ENCODE results near the gene KLHL10. TPM values are rescaled to one million over a fixed set of nuclear protein-coding genes. Genes with fewer than 3 reads are reported as not detected.
"Not testable (repeated sequence)": the region's sequence is repeated elsewhere in the genome, so short reads cannot be mapped to it uniquely, and the experiment has no call there.

The KLHL10 gene
- total RNA-seq, 4 donors from 2014 or later, result 0.62 to 2.7 (median 1.4) TPM

GRCh38 chr17:41844971-41845370, 7.3 kb downstream of the KLHL10 start:
- Histone ChIP-seq H3K9me3 (no peaks in the 10 kb centered on the region), H3K4me1 (peaks cover 0 to 19% (median 9%) of the 10 kb centered on the region in 3 donors), H3K36me3 (no peaks in the 10 kb centered on the region), H3K4me3 (no peak overlapping the region), H3K27ac (no peak overlapping the region), H3K27me3 (no peaks in the 10 kb centered on the region)
- WGBS, 2 donors (ENCODE audit: low coverage in 1 of 2), result 88 to 95% methylated on average over 5 of the region's 6 CpGs
- ATAC-seq, result no peak
- TF ChIP-seq POLR2A (IDR thresholded peaks at IDR 0.05) (no peak), CTCF (IDR thresholded peaks at IDR 0.05) (no peak), POLR2AphosphoS5 (IDR thresholded peaks at IDR 0.05) (no peak), EP300 (IDR thresholded peaks at IDR 0.05) (no peak)

GRCh38 chr17:41848788-41849187, 11.2 kb downstream of the KLHL10 start:
- H3K4me1 ChIP-seq, result peaks cover 0 to 35% (median 9%) of the 10 kb centered on the region in 3 donors
- no peak for ATAC-seq
- no peaks in the 10 kb centered on the region for H3K9me3 ChIP-seq
- TF ChIP-seq POLR2AphosphoS5 (IDR thresholded peaks at IDR 0.05), result no peak
- no peak for TF ChIP-seq CTCF (IDR thresholded peaks at IDR 0.05)
- no peak for TF ChIP-seq EP300 (IDR thresholded peaks at IDR 0.05)
- TF ChIP-seq POLR2A (IDR thresholded peaks at IDR 0.05), result no peak
- H3K36me3 ChIP-seq, result peaks cover 0 to 21% of the 10 kb centered on the region in 2 donors
- no peak overlapping the region for H3K4me3 ChIP-seq
- H3K27ac ChIP-seq, result peak overlapping the region in 2 of 4 donors; percentile 35 to 57
- no peaks in the 10 kb centered on the region for H3K27me3 ChIP-seq
- 13 to 36% methylated on average over 4 of the region's 4 CpGs for WGBS, 2 donors (ENCODE audit: low coverage in 1 of 2)

- WGBS, 2 donors (ENCODE audit: low coverage in 1 of 2), result 55 to 69% methylated on average over 4 of the region's 4 CpGs
- Histone ChIP-seq H3K4me3 (no peak overlapping the region), H3K36me3 (peaks cover 0 to 28% of the 10 kb centered on the region in 2 donors), H3K4me1 (peaks cover 0 to 41% (median 9%) of the 10 kb centered on the region in 3 donors), H3K27ac (peak overlapping the region in 2 of 4 donors; percentile 35 to 57), H3K27me3 (no peaks in the 10 kb centered on the region), H3K9me3 (no peaks in the 10 kb centered on the region)
- ATAC-seq, result no peak
- TF ChIP-seq POLR2AphosphoS5 (IDR thresholded peaks at IDR 0.05), result no peak
- TF ChIP-seq POLR2A (IDR thresholded peaks at IDR 0.05), result no peak
- no peak for TF ChIP-seq EP300 (IDR thresholded peaks at IDR 0.05)
- TF ChIP-seq CTCF (IDR thresholded peaks at IDR 0.05), result no peak
These were observed 11.8 kb downstream of the KLHL10 start for GRCh38 chr17:41849251-41849990.

GRCh38 chr17:41851382-41851781, 13.8 kb downstream of the KLHL10 start:
- not testable (repeated sequence) for ATAC-seq

GRCh38 chr17:41860254-41860931, 22.8 kb downstream of the KLHL10 start:
- Histone ChIP-seq H3K4me3 (no peak overlapping the region), H3K4me1 (peaks cover 7 to 51% (median 11%) of the 10 kb centered on the region in 3 donors), H3K27me3 (no peaks in the 10 kb centered on the region), H3K27ac (no peak overlapping the region), H3K36me3 (peaks cover 0 to 7% of the 10 kb centered on the region in 2 donors), H3K9me3 (no peaks in the 10 kb centered on the region)
- 87 to 100% methylated on average over 1 to 2 of the region's 3 CpGs for WGBS, 2 donors (ENCODE audit: low coverage in 1 of 2)
- no peak for TF ChIP-seq POLR2AphosphoS5 (IDR thresholded peaks at IDR 0.05)
- no peak for TF ChIP-seq CTCF (IDR thresholded peaks at IDR 0.05)
- no peak for TF ChIP-seq POLR2A (IDR thresholded peaks at IDR 0.05)
- TF ChIP-seq EP300 (IDR thresholded peaks at IDR 0.05), result no peak
- ATAC-seq, result no peak

More at GRCh38 chr17:41851382-41851781, 13.8 kb downstream of the KLHL10 start:
- not testable (repeated sequence) for H3K27me3 ChIP-seq, H3K4me3 ChIP-seq, H3K27ac ChIP-seq, H3K9me3 ChIP-seq
- Histone ChIP-seq H3K4me1 (peaks cover 0 to 41% (median 9%) of the 10 kb centered on the region in 3 donors), H3K36me3 (peaks cover 0 to 35% of the 10 kb centered on the region in 2 donors)
- WGBS, 2 donors (ENCODE audit: low coverage in 1 of 2), result 82 to 98% methylated on average over 2 to 8 of the region's 14 CpGs
